IMR-90 (cell line): Measurements from ENCODE around the gene DTHD1. TPM values are rescaled to one million over a fixed set of nuclear protein-coding genes. Genes with fewer than 3 reads are reported as not detected.

ENCODE experiments used
- ATAC-seq: fragments of 200-7000 bp; cut with Tn5 transposase; 2 replicates; pipeline ENCODE4 v1.9.1; 2020; ENCODE audit warnings: low read depth, mild to moderate bottlenecking, moderate library complexity
- BruUV-seq: library from RNA; stranded (reverse); fragments of 400-500 nt; replicated peaks from 2 replicates; lab custom pipeline; 2021; lab: Mats Ljungman, UMichigan
- CTCF ChIA-PET: fragments of 300-600 bp; formaldehyde crosslinking; extraction: SDS; loops from one replicate; lab custom pipeline; 2021; ENCODE audit warnings: antibody characterized with exemption; lab: Yijun Ruan, JAX
- POLR2A ChIA-PET: fragments of 300-600 bp; sonication (Branson Sonifier 250); formaldehyde crosslinking; loops from one replicate; lab custom pipeline; 2022; ENCODE audit warnings: antibody characterized with exemption; ENCODE audit not compliant: unreplicated experiment; lab: Charles Lee
- DNase-seq: peaks from one replicate; pipeline ENCODE4 v3.0.0; 2013
- H2AFZ ChIP-seq: replicated peaks from 2 replicates; pipeline ENCODE3; 2013; ENCODE audit warnings: low read length, mild to moderate bottlenecking; ENCODE audit not compliant: poor library complexity
- H2AK5ac ChIP-seq: 2 replicates; pipeline ENCODE4 v1.6.1; 2013; ENCODE audit warnings: low read depth, low read length, inconsistent platforms
- H2AK9ac ChIP-seq: replicated peaks from 2 replicates; pipeline ENCODE3; 2013; ENCODE audit warnings: mild to moderate bottlenecking, low read depth, low read length, moderate library complexity; ENCODE audit not compliant: poor library complexity
- H2BK120ac ChIP-seq: 2 replicates; pipeline ENCODE4 v1.6.1; 2013; ENCODE audit warnings: low read depth, low read length, inconsistent platforms
- H2BK15ac ChIP-seq: 3 replicates; pipeline ENCODE4 v1.6.1; 2013; ENCODE audit warnings: low read depth, low read length, inconsistent platforms
- H2BK20ac ChIP-seq: 2 replicates; pipeline ENCODE4 v1.6.1; 2013; ENCODE audit warnings: low read depth, mild to moderate bottlenecking, inconsistent platforms, low read length, moderate library complexity
- H2BK5ac ChIP-seq: 2 replicates; pipeline ENCODE4 v1.6.1; 2013; ENCODE audit warnings: mild to moderate bottlenecking, low read depth, low read length, inconsistent platforms; ENCODE audit not compliant: poor library complexity, severe bottlenecking
- H3K14ac ChIP-seq: replicated peaks from 2 replicates; pipeline ENCODE4 v1.6.1; 2013; ENCODE audit warnings: low read depth, low read length, inconsistent platforms
- H3K18ac ChIP-seq: 2 replicates; pipeline ENCODE4 v1.6.1; 2013; ENCODE audit warnings: low read depth, low read length, control low read depth
- H3K23ac ChIP-seq: 2 replicates; pipeline ENCODE4 v1.6.1; 2013; ENCODE audit warnings: low read depth, low read length, inconsistent platforms
- H3K27ac ChIP-seq: 2 replicates; pipeline ENCODE4 v1.5.1; 2013; ENCODE audit warnings: mild to moderate bottlenecking, control low read depth, low read length; ENCODE audit not compliant: insufficient read depth
- H3K27me3 ChIP-seq: 2 replicates; pipeline ENCODE4 v1.6.1; 2013; ENCODE audit warnings: low read length; ENCODE audit not compliant: control insufficient read depth, insufficient read depth
- H3K36me3 ChIP-seq: 2 replicates; pipeline ENCODE4 v1.6.1; 2013; ENCODE audit warnings: low read length, mixed read lengths; ENCODE audit not compliant: control insufficient read depth, insufficient read depth
- H3K4ac ChIP-seq: 2 replicates; pipeline ENCODE4 v1.6.1; 2013; ENCODE audit warnings: low read depth, low read length, inconsistent platforms
- H3K4me1 ChIP-seq: 2 replicates; pipeline ENCODE4 v1.6.1; 2013; ENCODE audit warnings: low read length, mixed read lengths; ENCODE audit not compliant: control insufficient read depth, insufficient read depth
- H3K4me2 ChIP-seq: 2 replicates; pipeline ENCODE4 v1.6.1; 2013; ENCODE audit warnings: low read depth, mild to moderate bottlenecking, control low read depth, low read length, moderate library complexity
- H3K4me3 ChIP-seq: 2 replicates; pipeline ENCODE4 v1.5.1; 2013; ENCODE audit warnings: low read depth, mild to moderate bottlenecking, control low read depth, low read length, moderate library complexity; ENCODE audit not compliant: insufficient read depth
- H3K56ac ChIP-seq: 2 replicates; pipeline ENCODE4 v1.6.1; 2013; ENCODE audit warnings: low read length, inconsistent platforms; ENCODE audit not compliant: insufficient read depth; ENCODE audit errors: extremely low read depth
- H3K79me1 ChIP-seq, 2 experiments: 2 replicates each; pipeline ENCODE4 v1.6.1; 2013; ENCODE audit warnings: low read length in 2 of 2, inconsistent platforms in 1 of 2, low read depth in 1 of 2
- H3K9ac ChIP-seq: 2 replicates; pipeline ENCODE4 v1.6.1; 2013; ENCODE audit warnings: low read depth, low read length, control low read depth
- H3K9me1 ChIP-seq: 2 replicates; pipeline ENCODE4 v1.6.1; 2013; ENCODE audit warnings: low read length, inconsistent platforms; ENCODE audit not compliant: insufficient read depth
- H3K9me3 ChIP-seq: 2 replicates; pipeline ENCODE4 v1.6.1; 2013; ENCODE audit warnings: low read length; ENCODE audit not compliant: control insufficient read depth, insufficient read depth
- H4K20me1 ChIP-seq: 2 replicates; pipeline ENCODE4 v1.6.1; 2013; ENCODE audit warnings: low read length, inconsistent platforms; ENCODE audit not compliant: insufficient read depth
- H4K5ac ChIP-seq: 2 replicates; pipeline ENCODE4 v1.6.1; 2013; ENCODE audit warnings: mild to moderate bottlenecking, low read depth, low read length, control low read depth
- H4K8ac ChIP-seq, 2 experiments: 2 replicates each; pipeline ENCODE4 v1.6.1; 2013; ENCODE audit warnings: low read depth in 2 of 2, low read length in 2 of 2, control low read depth in 1 of 2, inconsistent platforms in 1 of 2
- H4K91ac ChIP-seq: 2 replicates; pipeline ENCODE4 v1.6.1; 2013; ENCODE audit warnings: low read depth, low read length, inconsistent platforms; ENCODE audit not compliant: insufficient read depth
- CEBPB ChIP-seq: IDR thresholded peaks from 2 replicates; pipeline ENCODE4 v1.6.1; 2012; ENCODE audit warnings: low read depth, low read length, improper control_type of control experiment
- CTCF ChIP-seq: conservative IDR thresholded peaks from 2 replicates; pipeline ENCODE4 v1.5.1; 2012; ENCODE audit warnings: mild to moderate bottlenecking, low read depth, low read length, improper control_type of control experiment
- MAZ ChIP-seq: IDR thresholded peaks from 2 replicates; pipeline ENCODE4 v1.6.1; 2012; ENCODE audit warnings: low read depth, mild to moderate bottlenecking, low read length, improper control_type of control experiment, moderate library complexity, borderline replicate concordance
- NFE2L2 ChIP-seq: fragments of 150-350 bp; IDR thresholded peaks from 2 replicates; pipeline ENCODE4 v1.6.1; 2016; ENCODE audit warnings: low read depth, mild to moderate bottlenecking, low read length
- RFX5 ChIP-seq: IDR thresholded peaks from 2 replicates; pipeline ENCODE4 v1.8.0; 2012; ENCODE audit warnings: low read depth, mild to moderate bottlenecking, low read length, moderate library complexity
- WGBS, 2 experiments: methylation state at CpG; one replicate each; pipeline versions ENCODE4 v1.1.5 to v1.1.7; 2013; ENCODE audit warnings: missing lambda C conversion rate in 2 of 2; ENCODE audit not compliant: insufficient read length in 1 of 2; ENCODE audit errors: extremely low coverage in 2 of 2; 5-methylcytosine and 5-hydroxymethylcytosine counted together
- dilution Hi-C: fragments of 300-500 bp; cut with HindIII; formaldehyde crosslinking; loops from one replicate; pipeline ENCODE4 v1.14.3; 2018; ENCODE audit warnings: low sequenced_read_pairs; ENCODE audit not compliant: unreplicated experiment
- in situ Hi-C: fragments of 300-500 bp; cut with MboI; formaldehyde crosslinking; loops from 3 replicates; pipeline ENCODE4 v1.14.3; 2019; ENCODE audit warnings: low sequenced_read_pairs, inconsistent platforms, mixed read lengths
- intact Hi-C: fragments of 100-400 bp; cut with micrococcal nuclease; formaldehyde crosslinking; loops from 2 replicates; pipeline ENCODE4 v1.10.0; 2022
- polyA plus RNA-seq, 3 experiments: library from polyadenylated mRNA; depleted of rRNA; stranded (reverse); fragments of >200 nt; gene quantifications; 2 replicates each; pipeline ENCODE4 v1.2.3, GENCODE V29; 2012; ENCODE audit warnings: low replicate concordance in 1 of 3
- total RNA-seq: library from RNA; depleted of rRNA; stranded (reverse); fragments of >200 nt; gene quantifications from 2 replicates; pipeline ENCODE4 v1.2.3, GENCODE V29; 2012

Gene DTHD1
- total and polyA plus RNA-seq, 2 of the 4 experiments (the other 2 are of a cell fraction), result not detected

- no peaks in the 10 kb centered on the region for H3K27me3 ChIP-seq
- H2BK120ac ChIP-seq, result no peak overlapping the region
- H3K4me2 ChIP-seq, result no peak overlapping the region
- H3K9me1 ChIP-seq, result no peaks in the 10 kb centered on the region
- no peak overlapping the region for H4K5ac ChIP-seq
- ChIA-PET POLR2A (no interaction called here), CTCF (no interaction called here)
- no peak overlapping the region for H3K23ac ChIP-seq
- WGBS, 2 experiments, result no CpG with 5 or more reads among the region's 2 CpGs
- H4K8ac ChIP-seq, result no peak overlapping the region
- intact Hi-C loops (no loop called here), dilution Hi-C loops (no loop called here), in situ Hi-C loops (no loop called here)
- ATAC-seq (no peak), DNase-seq (no peak)
- H4K20me1 ChIP-seq, result no peaks in the 10 kb centered on the region
- no peak overlapping the region for H3K18ac ChIP-seq
- no peak overlapping the region for H3K14ac ChIP-seq
- H4K91ac ChIP-seq, result no peak overlapping the region
- TF ChIP-seq RFX5, result no peak
- TF ChIP-seq NFE2L2, result no peak
- no peak for TF ChIP-seq CEBPB
- no peak for TF ChIP-seq MAZ
- TF ChIP-seq CTCF, result no peak
- H2BK20ac ChIP-seq, result no peak overlapping the region
- no peak overlapping the region for H3K56ac ChIP-seq
- no peaks in the 10 kb centered on the region for H3K36me3 ChIP-seq
- H3K9me3 ChIP-seq, result 0 out of 2 replicates have a peak, but pooled peaks cover 2% of the 10 kb centered on the region
- no peak overlapping the region for H3K27ac ChIP-seq
- H3K4me1 ChIP-seq, result no peaks in the 10 kb centered on the region
- H2AK9ac ChIP-seq, result no peak overlapping the region
- no peak overlapping the region for H3K9ac ChIP-seq
- H3K79me1 ChIP-seq, result no peaks in the 10 kb centered on the region
- H2BK5ac ChIP-seq, result no peak overlapping the region
- no peak overlapping the region for H2BK15ac ChIP-seq
- no peak overlapping the region for H2AFZ ChIP-seq
- BruUV-seq, result no TSS peak
- H3K4me3 ChIP-seq, result no peak overlapping the region
- no peak overlapping the region for H3K4ac ChIP-seq
- H2AK5ac ChIP-seq, result no peak overlapping the region
These were observed 42.5 kb downstream of the DTHD1 start for GRCh38 chr4:36323816-36324419.
